ENCODE measurements around the gene AKR1A1.
"Not testable (repeated sequence)": the region's sequence is repeated elsewhere in the genome, so short reads cannot be mapped to it uniquely, and the experiment has no call there.

AKR1A1 gene

DNA sequence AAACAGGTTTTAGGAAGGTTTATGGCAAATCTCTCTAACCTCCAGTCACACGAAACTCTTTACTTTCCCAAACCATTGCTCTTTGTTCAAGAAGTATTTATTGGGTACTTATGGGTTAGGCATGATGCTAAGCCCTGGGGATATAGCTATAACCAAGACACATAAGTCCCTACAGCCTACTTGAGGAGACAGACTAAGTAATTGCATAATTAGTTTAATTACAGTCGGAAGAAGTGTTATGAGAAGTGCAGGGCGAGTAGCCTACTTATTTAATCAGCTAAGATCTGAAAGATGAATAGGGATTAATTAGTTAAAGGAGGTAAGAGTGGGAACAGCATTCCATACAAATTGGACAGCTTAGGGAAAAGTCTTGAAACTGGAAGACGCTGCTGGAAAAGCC, 20.0 kb downstream of the AKR1A1 start:
- DNase-seq: no peak

DNA sequence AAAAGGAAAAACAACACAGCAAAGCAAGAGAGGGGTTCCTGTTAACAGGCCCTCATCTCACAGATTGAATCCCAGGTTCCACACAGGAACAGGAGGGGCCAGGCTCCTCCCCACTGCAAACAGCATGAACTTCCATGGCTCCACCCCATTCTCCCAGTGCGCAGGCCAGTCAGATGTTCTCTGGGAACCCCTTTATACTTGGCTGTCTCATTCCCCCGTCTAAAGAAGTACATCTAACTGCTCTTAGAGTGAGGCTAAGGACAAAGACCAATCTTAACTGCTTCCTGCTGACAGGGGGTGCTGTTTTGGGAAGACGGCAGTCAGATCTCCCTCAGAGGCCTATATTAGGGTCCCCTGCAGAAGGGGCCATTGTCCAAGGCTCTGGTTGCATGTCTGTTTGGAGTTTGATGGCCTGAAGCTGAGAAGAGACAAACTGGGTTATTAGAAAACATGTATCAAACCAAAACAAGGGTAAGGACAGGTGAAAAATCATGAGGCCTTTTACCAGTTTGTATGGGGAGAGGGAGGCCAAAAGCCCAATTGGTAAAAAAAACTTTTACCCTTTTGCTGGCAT, 22.7 kb downstream of the AKR1A1 start:
- DNase-seq: no peak

DNA sequence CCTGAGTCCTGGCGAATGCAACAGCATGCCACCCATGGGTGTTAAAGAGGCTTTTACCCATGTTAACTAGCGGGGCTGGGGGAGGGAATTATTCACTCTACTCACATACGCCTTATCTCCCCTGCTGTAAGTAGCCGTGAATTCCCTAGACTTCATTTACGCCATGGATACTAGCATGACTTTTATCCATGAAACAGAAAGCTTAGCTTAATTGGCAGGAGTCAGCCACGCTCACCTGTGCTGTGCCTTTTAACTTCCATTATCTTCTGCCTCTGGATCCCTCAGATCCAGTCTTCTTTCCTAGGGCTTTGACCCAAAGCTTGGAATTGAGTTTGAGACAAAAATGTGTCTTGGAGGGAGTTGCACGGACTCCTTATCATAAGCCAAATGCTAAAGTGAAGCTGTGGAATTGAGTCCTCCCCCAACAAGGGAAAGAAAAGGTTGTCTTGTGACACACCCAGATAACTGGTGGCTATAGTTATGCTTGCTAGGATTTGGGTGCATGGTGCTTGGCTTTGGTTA, 23.5 kb downstream of the AKR1A1 start:
- DNase-seq: no peak

DNA sequence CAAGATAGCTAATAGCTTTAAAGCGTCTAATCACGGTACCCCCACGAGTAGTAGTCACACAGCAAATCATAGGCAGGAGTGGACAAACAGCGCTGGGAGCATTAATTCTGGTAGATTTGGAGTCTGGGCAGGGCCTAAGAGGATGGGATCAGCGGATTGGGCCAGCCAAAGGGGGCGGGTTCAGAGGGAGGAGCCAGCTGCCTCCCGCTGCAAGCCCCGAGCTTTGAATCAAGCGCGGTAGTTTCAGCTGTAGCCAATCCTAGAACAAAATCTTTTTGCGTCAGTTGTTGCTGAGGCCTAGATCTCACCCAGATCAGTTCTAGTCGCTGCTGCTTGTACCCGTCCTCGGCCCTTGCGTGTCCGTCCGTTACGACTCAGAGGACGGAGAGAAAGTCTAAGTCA, 32.6 kb downstream of the AKR1A1 start:
- peak; percentile 98 for DNase-seq

DNA sequence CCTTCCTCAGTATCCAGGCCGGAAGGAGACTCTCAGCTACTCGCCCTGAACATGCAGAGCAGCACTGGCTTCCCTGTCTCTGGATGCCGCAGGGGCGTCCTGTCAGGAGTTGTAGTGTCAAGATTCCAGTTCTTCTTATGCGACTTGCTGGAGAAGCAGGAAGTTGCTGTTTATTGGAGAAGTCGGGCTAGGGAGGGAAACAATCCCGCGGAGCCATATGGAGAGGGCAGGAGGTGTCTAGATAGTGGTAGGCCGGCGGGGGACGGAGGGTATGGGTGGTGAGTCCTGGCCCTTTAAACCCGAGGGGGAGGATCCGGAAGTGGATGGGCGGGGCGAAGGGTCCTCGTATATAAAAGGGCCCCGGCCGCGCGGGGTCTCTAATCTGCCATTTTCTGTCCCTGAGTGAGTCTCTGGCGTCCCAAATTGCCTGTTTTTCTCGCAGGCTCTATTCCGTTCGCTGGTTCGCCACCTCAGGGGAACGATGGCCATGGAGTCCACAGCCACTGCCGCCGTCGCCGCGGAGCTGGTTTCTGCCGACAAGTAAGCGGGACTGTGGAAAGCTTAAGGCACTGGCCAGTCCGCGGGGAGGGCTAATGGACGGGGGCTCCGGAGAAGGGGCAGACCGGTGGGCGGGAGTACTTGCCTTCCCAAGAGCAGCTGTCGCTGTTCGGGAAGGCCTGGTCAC, 33.2 kb downstream of the AKR1A1 start, which contains the start of gene NASP:
TSS of gene NASP (plus strand) at position 376 of the 685 bp plus-strand sequence. CDS start at position 482, 106 bp downstream.
- DNase-seq: peak; percentile 92

DNA sequence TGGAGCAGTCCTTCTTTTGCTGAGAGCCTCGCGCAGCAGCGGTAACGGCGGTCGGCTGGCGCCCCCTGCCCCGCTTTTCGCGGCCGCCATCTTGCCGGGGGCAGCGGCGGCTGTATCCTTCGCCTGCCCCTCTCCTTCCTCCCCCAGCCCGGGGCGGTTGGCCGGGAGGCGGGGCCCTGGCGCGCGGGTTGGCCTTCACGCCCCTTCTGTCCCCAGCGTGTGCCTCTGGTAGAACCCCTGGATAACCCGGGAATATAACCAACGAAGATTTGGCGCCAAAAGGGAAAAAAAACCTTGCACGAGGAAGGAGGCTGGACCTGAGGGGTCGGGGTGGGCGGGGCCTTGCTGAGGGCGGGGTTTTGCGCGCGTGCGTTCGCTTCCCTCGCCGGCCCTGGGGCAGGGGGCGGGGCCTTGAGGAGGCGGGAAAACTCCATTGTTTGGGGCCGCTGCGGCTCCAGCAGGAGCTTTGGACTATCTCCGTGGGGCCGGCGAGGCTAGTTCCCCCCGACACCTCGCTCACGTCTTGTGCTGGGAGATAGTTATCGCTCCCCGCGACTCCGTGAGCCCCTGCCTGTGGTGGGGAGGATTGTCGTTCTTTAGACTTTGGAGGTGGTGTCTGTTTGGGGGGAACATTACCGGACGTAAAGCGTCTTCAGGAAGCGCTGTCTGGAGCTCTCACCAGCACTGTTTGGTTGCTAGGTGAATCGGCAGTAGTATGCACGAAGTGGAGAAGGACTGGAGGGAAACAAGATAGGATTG, 33.9 kb downstream of the AKR1A1 start:
- DNase-seq: peak; percentile 98

DNA sequence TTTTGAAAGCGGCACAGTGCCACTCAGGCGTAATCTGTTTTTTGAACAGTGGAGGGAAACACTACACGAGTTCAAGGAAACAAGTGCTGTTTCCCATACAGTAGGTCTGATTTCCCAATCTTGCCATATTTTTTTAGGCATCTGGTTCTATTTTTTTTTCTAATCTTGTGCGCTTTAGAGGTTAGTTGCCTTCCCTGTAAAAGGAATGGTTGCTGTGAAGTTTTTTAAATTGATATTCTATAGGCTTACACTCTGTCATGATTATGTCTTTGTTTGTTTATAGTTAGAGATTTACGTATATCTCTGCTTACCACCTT, 34.4 kb downstream of the AKR1A1 start:
- DNase-seq: no peak

DNA sequence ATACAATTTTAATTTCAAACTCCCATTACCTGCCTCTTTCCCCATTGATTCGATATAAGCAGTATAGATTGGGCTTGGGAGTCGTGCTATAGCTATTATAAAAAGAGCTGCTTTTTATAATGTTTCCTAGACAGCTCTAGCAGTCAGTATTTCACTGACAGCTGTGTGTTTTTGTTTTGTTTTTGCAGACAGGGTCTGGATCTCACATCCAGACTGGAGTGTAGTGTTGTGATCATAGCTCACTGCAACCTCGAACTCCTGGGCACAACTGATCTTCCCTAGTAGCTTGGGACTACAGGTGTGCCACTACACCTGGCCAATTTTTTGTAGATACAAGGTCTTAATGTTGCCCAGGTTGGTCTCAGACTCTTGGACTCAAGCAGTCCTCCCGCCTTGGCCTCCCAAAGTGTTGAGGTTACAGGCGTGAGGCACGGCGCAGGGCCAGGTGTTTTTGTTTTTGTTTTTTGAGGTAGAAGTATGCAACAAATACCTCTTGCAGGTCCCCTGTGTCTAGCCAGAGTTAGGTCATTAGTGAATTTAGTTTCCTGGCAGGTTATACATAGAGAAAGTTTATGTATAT, 35.0 kb downstream of the AKR1A1 start:
- no peak for DNase-seq

DNA sequence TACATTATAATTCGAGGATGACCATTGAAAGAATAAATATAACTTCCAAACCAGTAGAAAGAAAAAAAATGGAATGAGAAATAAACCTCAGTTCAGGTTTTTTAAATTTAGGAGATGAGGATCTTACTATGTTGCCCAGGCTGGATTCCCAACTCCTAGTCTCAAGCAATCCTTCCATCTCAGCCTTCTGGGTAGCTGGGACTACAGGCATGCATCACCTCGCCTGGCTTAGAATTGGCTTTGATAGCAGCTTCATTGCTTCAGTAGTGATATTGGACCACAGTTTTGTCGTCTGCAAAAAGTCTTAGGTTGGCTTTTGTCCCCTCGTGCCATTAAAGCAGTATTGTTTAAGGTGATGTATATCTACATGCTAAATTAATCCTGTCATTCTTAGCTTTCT, 36.1 kb downstream of the AKR1A1 start:
- DNase-seq: no peak

DNA sequence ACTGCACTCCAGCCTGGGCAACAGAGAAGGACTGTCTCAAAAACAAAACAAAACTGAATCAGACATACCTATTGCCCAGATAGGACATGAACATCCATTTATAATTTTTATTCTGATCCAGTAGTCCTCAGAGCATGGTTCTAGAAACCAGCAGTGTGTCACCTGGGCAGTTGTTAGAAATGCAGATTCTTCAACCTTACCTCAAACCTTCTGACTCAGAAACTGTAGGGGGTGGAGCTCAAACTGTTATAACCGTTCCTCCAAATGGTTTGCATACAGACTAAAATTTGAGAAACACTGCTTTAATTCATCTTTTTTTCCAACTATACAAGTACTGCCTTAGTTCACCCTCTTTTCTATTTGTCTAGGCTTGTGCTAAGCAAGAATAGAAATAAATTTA, 39.2 kb downstream of the AKR1A1 start:
- no peak for DNase-seq

DNA sequence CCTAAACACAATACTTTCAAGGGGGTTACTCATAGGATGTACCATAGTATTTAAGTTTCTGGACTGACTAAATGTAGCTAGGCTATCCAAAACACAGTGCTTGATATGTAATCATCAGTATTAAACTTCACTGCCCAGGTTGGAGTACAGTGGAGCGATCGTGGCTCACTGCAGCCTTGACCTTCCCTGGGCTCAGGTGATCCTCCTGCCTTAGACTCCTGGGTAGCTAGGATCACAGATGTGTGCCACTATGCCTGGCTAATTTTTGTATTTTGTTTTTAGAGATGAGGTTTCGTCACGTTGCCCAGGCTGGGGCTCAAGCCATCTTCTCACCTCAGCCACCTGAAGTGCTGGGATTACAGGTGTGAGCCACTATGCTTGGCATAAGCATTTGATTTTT, 43.8 kb downstream of the AKR1A1 start:
- DNase-seq: no peak

DNA sequence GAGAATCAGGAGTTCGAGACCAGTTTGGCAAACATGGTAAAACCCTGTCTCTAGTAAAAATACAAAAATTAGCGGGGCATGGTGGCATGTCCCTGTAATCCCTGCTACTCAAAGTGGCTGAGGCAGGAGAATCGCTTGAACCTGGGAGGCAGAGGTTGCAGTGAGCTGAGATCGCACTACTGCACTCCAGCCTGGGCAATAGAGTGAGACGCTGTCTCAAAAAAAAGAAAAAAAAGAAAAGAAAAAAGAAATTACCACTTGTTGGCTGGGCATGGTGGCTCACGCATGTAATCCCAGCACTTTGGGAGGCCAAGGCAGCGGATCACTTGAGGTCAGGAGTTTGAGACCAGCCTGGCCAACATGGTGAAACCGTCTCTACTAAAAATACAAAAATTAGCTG, 46.1 kb downstream of the AKR1A1 start:
- not testable (repeated sequence) for DNase-seq

DNA sequence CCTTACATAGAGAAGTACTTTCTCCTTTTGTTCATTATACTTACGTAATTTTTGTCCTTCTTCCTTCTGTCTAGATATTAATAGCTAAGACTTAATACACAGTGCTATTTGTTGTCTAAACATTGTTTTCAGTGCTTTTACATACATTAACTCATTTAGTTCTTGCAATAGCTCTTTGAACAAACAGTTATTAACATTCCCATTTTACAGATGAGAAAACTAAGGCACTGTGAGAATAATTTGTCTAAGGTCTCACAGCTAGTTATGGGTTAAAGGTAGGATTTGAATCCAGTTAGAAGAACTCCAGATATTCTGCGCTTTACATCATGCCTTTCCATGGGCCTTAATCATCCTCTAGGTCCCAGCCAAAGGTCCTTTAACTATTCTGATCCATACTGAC, 53.6 kb downstream of the AKR1A1 start:
- DNase-seq: no peak

DNA sequence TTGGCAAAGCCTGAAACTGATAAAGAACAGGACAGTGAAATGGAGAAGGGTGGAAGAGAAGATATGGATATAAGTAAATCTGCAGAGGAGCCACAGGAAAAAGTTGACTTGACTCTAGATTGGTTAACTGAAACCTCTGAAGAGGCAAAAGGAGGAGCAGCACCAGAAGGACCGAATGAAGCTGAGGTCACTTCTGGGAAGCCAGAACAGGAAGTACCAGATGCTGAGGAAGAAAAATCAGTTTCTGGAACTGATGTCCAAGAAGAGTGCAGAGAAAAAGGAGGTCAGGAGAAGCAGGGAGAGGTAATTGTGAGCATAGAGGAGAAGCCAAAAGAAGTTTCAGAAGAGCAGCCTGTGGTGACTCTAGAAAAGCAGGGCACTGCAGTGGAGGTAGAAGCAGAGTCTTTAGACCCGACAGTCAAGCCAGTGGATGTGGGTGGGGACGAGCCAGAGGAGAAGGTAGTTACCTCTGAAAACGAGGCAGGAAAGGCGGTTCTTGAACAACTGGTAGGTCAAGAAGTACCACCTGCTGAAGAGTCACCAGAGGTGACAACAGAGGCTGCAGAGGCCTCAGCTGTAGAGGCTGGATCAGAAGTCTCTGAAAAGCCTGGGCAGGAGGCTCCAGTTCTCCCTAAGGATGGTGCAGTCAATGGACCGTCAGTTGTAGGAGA, 56.9 kb downstream of the AKR1A1 start:
- no peak for DNase-seq

DNA sequence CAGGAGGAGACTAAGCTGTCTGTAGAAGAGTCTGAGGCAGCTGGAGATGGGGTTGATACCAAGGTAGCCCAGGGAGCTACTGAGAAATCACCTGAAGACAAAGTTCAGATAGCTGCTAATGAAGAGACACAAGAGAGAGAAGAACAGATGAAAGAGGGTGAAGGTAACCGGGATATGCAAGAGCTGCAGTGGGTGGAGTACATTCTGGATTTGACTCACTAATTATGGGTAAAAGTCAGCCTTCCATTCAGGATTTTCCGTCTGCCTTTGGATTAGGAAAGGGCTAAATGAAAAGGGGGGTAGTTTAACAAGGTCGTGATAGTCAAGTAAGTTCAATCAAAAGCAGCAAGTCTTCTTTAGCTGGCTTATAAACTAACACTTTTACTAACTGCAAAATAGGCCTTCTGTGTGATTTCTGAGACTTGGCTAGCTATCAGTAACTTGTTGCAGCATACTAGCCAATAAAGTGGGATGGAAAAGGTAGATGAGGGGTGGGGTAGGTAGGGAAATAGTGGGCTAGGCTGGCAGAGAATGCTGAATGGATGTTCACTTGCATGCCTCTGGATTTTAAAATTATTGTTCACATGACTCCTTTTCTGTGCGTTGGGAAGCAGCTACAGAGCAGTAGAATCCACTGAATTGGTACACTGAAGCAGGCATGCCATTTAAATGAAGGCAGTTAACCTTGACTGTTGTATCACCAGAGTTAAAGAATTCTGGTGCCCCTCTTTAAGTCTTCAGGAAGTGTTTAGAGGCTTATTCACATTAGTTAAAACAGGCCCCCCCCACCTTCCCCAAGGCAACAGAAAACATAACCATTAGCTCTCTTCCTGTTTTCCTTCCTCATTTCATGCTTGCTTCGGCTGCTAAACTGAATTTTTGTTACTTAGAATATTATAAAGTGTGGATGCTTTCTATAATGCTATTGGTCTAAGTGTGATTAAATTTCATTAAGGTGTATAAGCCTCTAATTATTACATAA, 57.8 kb downstream of the AKR1A1 start:
- DNase-seq: no peak

DNA sequence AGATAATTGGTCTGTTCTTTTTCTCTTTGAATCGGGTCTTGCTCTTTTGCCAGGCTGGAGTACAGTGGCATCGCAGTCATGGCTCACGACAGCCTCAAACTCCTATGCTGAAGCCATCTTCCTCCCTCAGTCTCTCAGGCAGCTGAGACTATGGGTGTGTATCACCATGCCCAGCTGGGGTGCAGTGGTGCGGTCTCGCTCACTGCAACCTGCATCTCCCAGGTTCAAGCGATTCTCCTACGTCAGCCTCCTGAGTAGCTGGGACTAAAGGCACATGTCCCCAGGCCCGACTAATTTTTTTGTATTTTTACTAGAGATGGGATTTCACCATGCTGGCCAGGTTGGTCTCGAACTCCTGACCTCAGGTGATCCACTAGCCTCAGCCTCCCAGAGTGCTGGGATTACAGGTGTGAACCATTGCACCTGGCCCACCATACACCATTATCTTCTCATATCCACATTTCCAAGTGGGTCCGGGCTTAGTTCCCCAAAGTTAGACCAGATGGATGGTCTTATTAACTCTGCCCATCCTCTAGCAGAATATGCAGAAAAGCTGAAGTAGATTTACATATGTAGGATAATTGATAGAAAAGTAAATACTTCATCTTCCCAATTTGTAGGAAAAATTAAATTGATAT, 60.1 kb downstream of the AKR1A1 start:
- DNase-seq: no peak

DNA sequence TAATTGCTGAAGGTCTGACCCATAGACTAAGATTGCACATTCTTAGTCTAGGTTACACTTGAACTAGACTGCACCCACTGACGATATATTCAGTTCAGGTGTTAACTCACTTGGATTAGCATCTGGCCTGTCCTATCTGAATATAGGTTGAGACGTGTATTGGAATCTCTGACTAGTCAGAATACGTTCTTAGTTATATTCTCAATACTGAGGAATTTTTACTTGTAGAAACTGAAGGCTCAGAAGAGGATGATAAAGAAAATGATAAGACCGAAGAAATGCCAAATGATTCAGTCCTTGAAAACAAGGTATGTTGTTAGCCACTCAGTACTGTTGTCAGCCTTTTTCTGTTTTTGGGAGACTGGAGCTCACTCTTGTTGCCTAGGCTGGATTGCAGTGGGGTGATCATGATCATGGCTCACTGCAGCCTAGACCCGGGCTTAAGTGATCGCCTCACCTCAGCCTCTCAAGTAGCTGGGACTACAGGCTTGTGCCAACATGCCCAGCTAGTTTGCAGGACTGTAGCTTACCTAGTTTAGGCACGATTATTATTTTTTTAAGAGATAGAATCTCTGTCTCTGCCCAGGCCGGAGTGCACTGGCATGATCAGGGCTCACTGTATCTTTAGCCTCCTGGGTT, 62.4 kb downstream of the AKR1A1 start:
- DNase-seq: no peak

DNA sequence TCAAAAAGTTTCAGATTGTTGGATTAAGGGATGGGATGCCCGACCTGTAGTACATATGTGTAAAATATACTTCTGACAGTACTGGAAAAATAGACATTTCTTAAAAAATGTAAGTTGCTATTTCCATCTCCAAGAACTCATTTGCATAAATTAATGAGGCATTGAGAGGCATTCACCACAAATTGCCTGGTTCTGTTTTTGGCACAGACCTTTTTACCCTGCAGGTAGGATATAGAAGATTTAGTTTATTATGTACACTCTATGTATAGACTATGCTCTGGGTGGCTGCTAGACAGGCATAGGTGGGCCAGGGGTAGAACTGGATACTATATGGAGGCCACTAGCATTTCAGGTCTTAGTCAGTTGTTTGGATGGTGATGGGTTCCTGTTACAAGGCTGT, 65.3 kb downstream of the AKR1A1 start:
- no peak for DNase-seq

DNA sequence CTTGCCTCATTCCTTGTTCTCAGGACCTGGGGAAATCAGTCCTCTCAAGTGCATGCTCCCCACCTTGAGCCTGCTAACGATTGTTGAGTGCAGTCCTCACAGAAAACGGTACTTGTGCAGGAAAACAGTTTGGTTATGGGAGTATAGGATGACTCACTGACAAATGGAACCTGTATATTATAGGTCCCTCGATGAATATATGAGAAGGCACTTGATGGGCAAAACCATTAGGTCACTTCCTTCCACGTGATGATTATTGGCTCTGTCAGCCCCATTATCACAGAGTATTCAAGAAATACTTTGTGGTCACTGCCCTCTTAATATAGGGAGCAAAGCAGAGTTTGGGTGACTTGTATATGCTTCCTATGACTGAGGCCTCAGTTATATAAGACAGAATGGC, 67.0 kb downstream of the AKR1A1 start:
- DNase-seq: peak; percentile 42

DNA sequence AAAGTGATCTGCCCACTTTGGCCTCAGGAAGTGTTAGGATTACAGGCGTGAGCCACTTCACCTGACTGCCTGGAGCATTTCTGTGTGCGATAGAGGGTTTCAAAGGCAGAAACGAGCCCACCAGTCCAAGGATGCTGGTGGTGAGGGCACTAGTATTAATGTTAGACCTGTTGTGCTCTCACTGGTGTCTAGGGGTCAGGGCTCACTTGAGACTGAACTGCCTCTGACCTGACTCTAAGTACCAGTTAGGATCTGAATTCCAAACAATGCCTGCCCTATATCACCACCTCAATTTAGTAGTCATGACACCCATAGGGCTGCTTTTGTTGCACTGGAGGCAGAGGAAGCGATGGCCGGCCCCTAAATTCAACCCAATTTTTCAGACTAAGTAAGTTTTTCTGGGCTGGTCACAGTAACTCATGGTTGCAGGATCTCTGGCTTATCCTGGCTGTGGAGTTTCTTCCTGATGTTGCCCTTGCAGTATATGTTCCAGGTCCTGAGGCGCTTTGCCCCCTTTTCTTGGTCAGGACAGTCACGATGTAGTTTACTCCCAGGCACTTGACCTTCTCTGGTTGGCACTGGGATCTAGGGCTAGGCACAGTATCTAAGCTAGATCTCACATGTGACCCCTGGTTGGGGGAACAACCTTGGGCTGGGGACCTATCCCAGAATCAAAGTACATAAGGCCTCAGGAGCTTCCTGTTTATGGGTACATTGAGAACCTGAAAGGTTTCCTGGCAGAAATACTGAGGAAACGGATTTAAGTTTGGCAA, 68.7 kb downstream of the AKR1A1 start:
- DNase-seq: peak; percentile 12
